GM23248 (cell line): ENCODE measurements around the gene BCAS1. TPM values are rescaled to one million over a fixed set of nuclear protein-coding genes. Genes with fewer than 3 reads are reported as not detected.

Experiments
- DNase-seq: peaks from one replicate; pipeline ENCODE4 v3.0.0-alpha.2; 2015
- H2AFZ ChIP-seq: fragments of 200-600 bp; sonication (generic); 2 replicates; pipeline ENCODE4 v1.6.1; 2016; ENCODE audit warnings: antibody characterized with exemption
- H3F3A ChIP-seq: fragments of 200-600 bp; sonication (generic); 2 replicates; pipeline ENCODE4 v1.6.1; 2016; ENCODE audit warnings: mild to moderate bottlenecking, antibody characterized with exemption, mixed run types; ENCODE audit not compliant: insufficient read depth
- H3K27ac ChIP-seq: fragments of 200-600 bp; sonication (generic); 2 replicates; pipeline ENCODE4 v1.5.1; 2016; ENCODE audit warnings: mild to moderate bottlenecking
- H3K27me3 ChIP-seq: fragments of 200-600 bp; sonication (generic); replicated peaks from 2 replicates; pipeline ENCODE4 v1.6.1; 2016; ENCODE audit warnings: mild to moderate bottlenecking; ENCODE audit not compliant: insufficient read depth
- H3K36me3 ChIP-seq: fragments of 200-600 bp; sonication (generic); 2 replicates; pipeline ENCODE4 v1.6.1; 2016; ENCODE audit warnings: low read depth, mild to moderate bottlenecking
- H3K4me1 ChIP-seq: fragments of 200-600 bp; sonication (generic); 2 replicates; pipeline ENCODE4 v1.6.1; 2016; ENCODE audit warnings: mild to moderate bottlenecking; ENCODE audit not compliant: insufficient read depth
- H3K4me2 ChIP-seq: fragments of 200-600 bp; sonication (generic); one replicate; pipeline ENCODE4 v1.6.1; 2016; ENCODE audit warnings: mild to moderate bottlenecking; ENCODE audit not compliant: unreplicated experiment
- H3K4me3 ChIP-seq: fragments of 200-600 bp; sonication (generic); 2 replicates; pipeline ENCODE4 v1.5.1; 2016; ENCODE audit warnings: mild to moderate bottlenecking
- H3K79me2 ChIP-seq: fragments of 200-600 bp; sonication (generic); 2 replicates; pipeline ENCODE4 v1.6.1; 2016; ENCODE audit warnings: mild to moderate bottlenecking; ENCODE audit not compliant: insufficient read depth
- H3K9ac ChIP-seq: fragments of 200-600 bp; sonication (generic); 2 replicates; pipeline ENCODE4 v1.6.1; 2016; ENCODE audit warnings: mild to moderate bottlenecking
- H3K9me2 ChIP-seq: fragments of 200-600 bp; sonication (generic); 2 replicates; pipeline ENCODE4 v1.6.1; 2016; ENCODE audit warnings: mixed run types, mild to moderate bottlenecking, moderate library complexity; ENCODE audit not compliant: insufficient read depth
- H3K9me3 ChIP-seq: fragments of 200-600 bp; sonication (generic); one replicate; pipeline ENCODE4 v1.6.1; 2017; ENCODE audit warnings: low read depth
- H4K20me1 ChIP-seq: fragments of 200-600 bp; sonication (generic); 2 replicates; pipeline ENCODE4 v1.6.0; 2016; ENCODE audit not compliant: insufficient read depth
- EZH2 ChIP-seq: fragments of 200-600 bp; sonication (generic); IDR thresholded peaks from 2 replicates; pipeline ENCODE4 v1.6.1; 2018; ENCODE audit warnings: antibody characterized with exemption, mild to moderate bottlenecking; ENCODE audit not compliant: insufficient read depth, poor library complexity, severe bottlenecking
- EZH2phosphoT487 ChIP-seq: fragments of 200-600 bp; sonication (generic); IDR thresholded peaks from 2 replicates; pipeline ENCODE4 v1.6.1; 2018; ENCODE audit warnings: antibody characterized with exemption, moderate library complexity, mild to moderate bottlenecking, low read depth; ENCODE audit not compliant: insufficient read depth
- WGBS, 2 experiments: methylation state at CpG; one replicate each; pipeline ENCODE4 v1.1.6; 2015 to 2017; ENCODE audit warnings: low lambda C conversion rate in 2 of 2, low coverage in 1 of 2; ENCODE audit errors: missing lambda C conversion rate in 2 of 2; 5-methylcytosine and 5-hydroxymethylcytosine counted together
- in situ Hi-C: fragments of 300-500 bp; cut with MboI; formaldehyde crosslinking; loops from 2 replicates; pipeline ENCODE4 v1.15.0; 2020
- polyA plus RNA-seq: library from polyadenylated mRNA; unstranded; fragments of >200 nt; fragmentation: Nextera tagmentation; extraction: Ambion mirVana; gene quantifications from 2 replicates; pipeline ENCODE4 v1.2.1, GENCODE V29; 2016
- total RNA-seq: library from RNA; depleted of rRNA; stranded (reverse); fragments of >200 nt; shearing (Covaris generic); gene quantifications from 2 replicates; pipeline ENCODE4 v1.2.3, GENCODE V29; 2014

Gene BCAS1
- total and polyA plus RNA-seq, 2 experiments from 2014 or later = 0.41 TPM; not detected in 1

DNA sequence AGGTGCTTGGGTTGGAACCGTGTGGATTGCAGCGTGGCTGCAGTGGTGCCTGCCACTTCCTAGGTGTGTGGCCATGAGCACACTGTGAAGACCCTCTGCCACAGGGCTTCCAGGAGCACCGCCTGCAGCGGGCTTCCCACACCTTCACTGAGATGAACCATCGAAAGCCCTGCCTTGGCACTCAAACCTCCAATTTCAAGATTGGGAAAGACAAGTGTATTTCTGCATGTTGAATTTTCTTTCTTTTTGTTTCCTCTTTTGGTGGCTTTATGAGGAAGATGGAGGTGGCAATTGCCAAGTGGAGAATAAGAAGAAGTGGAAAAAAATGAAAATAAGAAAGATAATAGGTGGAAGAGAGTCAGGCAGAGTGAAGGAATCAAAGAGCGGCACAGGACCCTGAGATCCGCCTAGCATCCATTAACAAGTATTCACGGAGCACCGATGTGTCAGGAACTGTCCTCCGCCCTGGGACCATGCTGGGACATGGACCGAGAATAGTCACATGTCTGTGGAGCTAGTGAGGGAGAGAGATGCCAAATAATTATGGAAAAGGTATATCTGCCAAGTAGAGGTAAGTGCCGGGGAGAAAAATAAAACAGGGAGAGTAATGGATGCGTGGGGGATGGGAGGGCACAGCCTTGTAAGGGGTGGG is 159.9 kb downstream of the BCAS1 start:
- no peaks in the 10 kb centered on the region for H3K9me2 ChIP-seq
- H3K36me3 ChIP-seq = no peaks in the 10 kb centered on the region
- DNase-seq = no peak
- H3F3A ChIP-seq = peaks cover 35% of the 10 kb centered on the region
- no peak overlapping the region for H3K27ac ChIP-seq
- no peak for TF ChIP-seq EZH2phosphoT487
- TF ChIP-seq EZH2 = no peak
- no peak overlapping the region for H3K4me3 ChIP-seq
- no peak overlapping the region for H2AFZ ChIP-seq
- H3K4me1 ChIP-seq = peaks cover 58% of the 10 kb centered on the region
- H3K9me3 ChIP-seq = no peaks in the 10 kb centered on the region
- H3K79me2 ChIP-seq = no peaks in the 10 kb centered on the region
- no peaks in the 10 kb centered on the region for H4K20me1 ChIP-seq
- H3K4me2 ChIP-seq = no peak overlapping the region
- H3K27me3 ChIP-seq = no peaks in the 10 kb centered on the region
- H3K9ac ChIP-seq = no peak overlapping the region
- in situ Hi-C loops = loop anchor here (10.0 to 25.0 kb wide), 2 partner anchors 148 to 336 kb away; no protein-coding TSS in a partner anchor
- WGBS, 2 experiments = 97% methylated on average over 13 of the region's 13 CpGs

DNA sequence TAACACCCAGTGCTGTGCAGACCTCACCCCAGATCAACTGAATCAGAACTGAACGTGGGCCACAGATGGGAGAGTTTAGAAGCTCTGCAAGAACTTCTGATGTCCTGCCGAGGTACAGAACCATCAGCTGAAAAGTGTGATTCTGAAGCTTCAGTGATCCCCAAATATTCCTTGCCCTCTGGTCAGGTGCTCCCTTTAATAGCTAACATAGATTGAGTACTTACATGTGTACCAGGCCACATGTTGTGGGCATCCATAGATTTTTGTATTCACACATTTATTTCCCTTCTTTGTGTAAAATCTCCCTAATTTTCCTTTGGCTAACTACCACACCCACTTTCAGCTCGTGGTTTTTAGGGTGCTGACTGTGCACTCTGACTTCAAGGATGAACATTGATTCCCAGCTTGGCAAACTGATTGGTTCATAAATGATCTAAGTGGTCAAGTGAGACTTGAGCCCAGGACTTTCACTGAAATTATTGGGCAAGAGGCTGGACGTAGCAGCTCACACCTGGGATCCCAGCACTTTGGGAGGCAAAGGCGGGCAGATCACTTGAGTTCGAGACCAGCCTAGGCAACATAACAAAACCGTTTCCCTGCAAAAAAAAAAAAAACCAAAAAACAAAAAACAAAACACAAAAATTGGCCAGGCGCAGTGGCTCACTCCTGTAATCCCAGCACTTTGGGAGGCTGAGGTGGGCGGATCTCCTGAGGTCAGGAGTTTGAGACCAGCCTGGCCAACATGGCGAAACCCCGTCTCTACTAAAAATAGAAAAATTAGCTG is 162.2 kb downstream of the BCAS1 start:
- Histone ChIP-seq H3K36me3 (no peaks in the 10 kb centered on the region), H3K4me1 (peaks cover 46% of the 10 kb centered on the region), H3K9ac (no peak overlapping the region), H3K4me2 (no peak overlapping the region), H3F3A (peaks cover 33% of the 10 kb centered on the region), H3K27ac (peak overlapping the region; percentile 98), H4K20me1 (no peaks in the 10 kb centered on the region), H3K4me3 (no peak overlapping the region), H3K27me3 (no peaks in the 10 kb centered on the region), H3K79me2 (no peaks in the 10 kb centered on the region), H3K9me3 (no peaks in the 10 kb centered on the region), H3K9me2 (no peaks in the 10 kb centered on the region), H2AFZ (no peak overlapping the region)
- no peak for DNase-seq
- WGBS, 2 experiments = 90 to 93% methylated on average over 11 of the region's 11 CpGs
- no peak for TF ChIP-seq EZH2
- TF ChIP-seq EZH2phosphoT487 = no peak
- in situ Hi-C loops = loop anchor here (25.0 kb wide), 1 partner anchor 146 kb away; no protein-coding TSS in a partner anchor

DNA sequence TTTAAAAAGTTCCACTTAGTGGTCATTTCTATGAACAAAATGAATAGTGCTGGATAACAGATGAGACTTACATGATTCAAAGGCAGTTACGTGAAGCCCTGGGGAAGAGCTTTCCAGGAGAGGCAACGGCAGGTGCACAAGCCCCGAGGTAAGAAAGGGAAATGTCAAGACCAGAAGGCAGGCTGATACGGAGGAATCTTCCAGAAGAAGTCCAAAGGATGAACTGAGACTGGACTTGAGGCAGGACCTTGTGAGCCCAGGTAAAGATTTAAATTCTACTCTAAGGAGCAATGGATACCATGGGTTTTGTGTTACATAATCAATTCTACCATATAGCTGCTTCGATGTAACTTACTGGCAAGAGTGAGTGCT is 164.6 kb downstream of the BCAS1 start:
- in situ Hi-C loops = loop anchor here (25.0 kb wide), 1 partner anchor 144 kb away; no protein-coding TSS in a partner anchor
- Histone ChIP-seq H3K79me2 (no peaks in the 10 kb centered on the region), H4K20me1 (no peaks in the 10 kb centered on the region), H3K9me2 (no peaks in the 10 kb centered on the region), H3K27me3 (no peaks in the 10 kb centered on the region), H3K4me3 (no peak overlapping the region), H3K27ac (peak overlapping the region; percentile 98), H3K9ac (peak overlapping the region; percentile 72; the same call in 1 of the 2 replicates), H3K9me3 (no peaks in the 10 kb centered on the region), H3K36me3 (no peaks in the 10 kb centered on the region), H2AFZ (no peak overlapping the region), H3K4me2 (peak overlapping the region; percentile 51), H3F3A (peaks cover 51% of the 10 kb centered on the region), H3K4me1 (peaks cover 69% of the 10 kb centered on the region)
- TF ChIP-seq EZH2 = no peak
- no peak for DNase-seq
- WGBS, 2 experiments = 94 to 96% methylated on average over 5 of the region's 5 CpGs

DNA sequence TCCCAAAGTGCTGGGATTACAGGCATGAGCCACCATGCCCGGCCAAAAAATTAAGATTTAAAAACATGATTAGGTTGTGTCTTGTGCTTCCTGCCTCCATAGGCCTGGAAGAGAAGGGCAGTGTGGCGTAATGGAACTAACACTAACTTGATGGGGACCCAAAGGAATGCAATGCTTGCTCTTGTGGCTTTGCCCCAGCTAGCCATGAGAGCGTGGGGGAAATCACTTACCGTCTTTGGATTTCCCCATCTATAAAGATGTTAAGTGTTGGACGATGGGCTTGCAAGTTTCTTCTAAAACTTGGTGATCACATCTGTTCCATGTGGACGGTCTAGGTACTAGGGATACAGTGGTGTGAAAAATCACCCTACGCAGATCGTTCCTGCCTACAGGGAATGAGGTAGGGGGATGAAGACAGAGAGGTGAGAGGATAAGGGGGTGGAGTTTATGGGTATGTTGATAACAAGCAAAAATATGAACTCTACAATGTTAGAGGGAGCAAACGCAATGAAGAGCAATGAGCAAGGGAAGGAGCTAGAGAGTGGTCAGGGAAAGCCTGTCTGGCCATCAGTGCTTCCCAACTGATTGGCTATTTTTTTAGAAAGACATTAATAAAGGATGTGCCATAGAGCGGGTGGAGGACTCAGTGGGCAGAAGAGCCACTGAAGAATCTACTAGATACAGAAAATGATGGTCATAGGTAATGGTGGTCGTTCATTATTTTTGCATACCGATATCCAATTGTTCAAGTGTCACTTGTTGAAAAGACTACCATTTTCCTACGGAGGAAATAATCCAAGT is 165.2 kb downstream of the BCAS1 start:
- Histone ChIP-seq H3K9ac (no peak overlapping the region), H3K9me3 (no peaks in the 10 kb centered on the region), H3K27ac (0 out of 2 replicates have a peak overlapping the region, but pooled peaks have one; percentile 98), H3K9me2 (no peaks in the 10 kb centered on the region), H3K4me2 (no peak overlapping the region), H3K4me1 (peaks cover 75% of the 10 kb centered on the region), H3K4me3 (no peak overlapping the region), H4K20me1 (no peaks in the 10 kb centered on the region), H3F3A (peaks cover 57% of the 10 kb centered on the region), H3K36me3 (no peaks in the 10 kb centered on the region), H3K79me2 (no peaks in the 10 kb centered on the region), H3K27me3 (no peaks in the 10 kb centered on the region), H2AFZ (no peak overlapping the region)
- no peak for TF ChIP-seq EZH2phosphoT487
- no peak for DNase-seq
- in situ Hi-C loops = loop anchor here (25.0 kb wide), 1 partner anchor 143 kb away; no protein-coding TSS in a partner anchor
- 98% methylated on average over 13 of the region's 13 CpGs for WGBS, 2 experiments
